ENCODE measurements around the gene FBXW5. TPM values are rescaled to one million over a fixed set of nuclear protein-coding genes. Genes with fewer than 3 reads are reported as not detected.

Gene FBXW5
- total and polyA plus RNA-seq, 2 donors (not counting 3 experiments of a cell fraction or from before 2014, with no cell fraction given) = 97.3 to 151 TPM

DNA sequence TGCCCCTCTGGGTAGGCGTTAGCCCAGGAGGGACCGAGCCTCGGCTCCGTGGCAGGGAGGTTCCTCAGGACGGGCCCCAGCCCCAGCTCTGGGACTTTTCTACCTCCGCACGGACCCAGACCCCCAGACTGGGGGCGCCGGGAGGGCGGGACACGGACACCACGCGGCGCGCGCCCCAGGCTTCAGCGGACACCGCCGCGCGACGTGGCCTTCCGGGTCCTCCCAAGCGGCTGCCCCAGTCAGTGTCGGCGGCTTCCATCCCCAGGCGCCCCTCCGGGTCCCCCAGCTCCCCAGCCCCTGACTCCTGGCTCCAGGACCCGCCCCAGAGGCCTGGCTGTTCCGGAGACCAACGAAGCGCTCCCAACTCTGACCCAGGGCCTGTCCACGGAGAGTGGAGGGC, 41.3 kb upstream of the FBXW5 start:
- FAIRE-seq (no peak), DNase-seq (ENCODE audit: low read depth, low spot score) (no peak)
- no peak overlapping the region for H2AFZ ChIP-seq (ENCODE audit: low read depth, low read length)
- H3K4me1 ChIP-seq (ENCODE audit: control insufficient read depth, extremely low read depth, insufficient read depth, low read length) = peaks cover 4% of the 10 kb centered on the region
- H3K9me3 ChIP-seq (replicated peaks; ENCODE audit: control insufficient read depth, insufficient read depth, low read length) = no peaks in the 10 kb centered on the region
- no peak for TF ChIP-seq POLR2A (IDR thresholded peaks at IDR 0.05; ENCODE audit: low read depth, low read length)
- TF ChIP-seq, protein P1, sequence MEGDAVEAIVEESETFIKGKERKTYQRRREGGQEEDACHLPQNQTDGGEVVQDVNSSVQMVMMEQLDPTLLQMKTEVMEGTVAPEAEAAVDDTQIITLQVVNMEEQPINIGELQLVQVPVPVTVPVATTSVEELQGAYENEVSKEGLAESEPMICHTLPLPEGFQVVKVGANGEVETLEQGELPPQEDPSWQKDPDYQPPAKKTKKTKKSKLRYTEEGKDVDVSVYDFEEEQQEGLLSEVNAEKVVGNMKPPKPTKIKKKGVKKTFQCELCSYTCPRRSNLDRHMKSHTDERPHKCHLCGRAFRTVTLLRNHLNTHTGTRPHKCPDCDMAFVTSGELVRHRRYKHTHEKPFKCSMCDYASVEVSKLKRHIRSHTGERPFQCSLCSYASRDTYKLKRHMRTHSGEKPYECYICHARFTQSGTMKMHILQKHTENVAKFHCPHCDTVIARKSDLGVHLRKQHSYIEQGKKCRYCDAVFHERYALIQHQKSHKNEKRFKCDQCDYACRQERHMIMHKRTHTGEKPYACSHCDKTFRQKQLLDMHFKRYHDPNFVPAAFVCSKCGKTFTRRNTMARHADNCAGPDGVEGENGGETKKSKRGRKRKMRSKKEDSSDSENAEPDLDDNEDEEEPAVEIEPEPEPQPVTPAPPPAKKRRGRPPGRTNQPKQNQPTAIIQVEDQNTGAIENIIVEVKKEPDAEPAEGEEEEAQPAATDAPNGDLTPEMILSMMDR (IDR thresholded peaks at IDR 0.05; ENCODE audit: extremely low read depth in 1 of 2, insufficient read depth in 1 of 2, low read depth in 1 of 2, low read length in 2 of 2) = no peak
- no peak for TF ChIP-seq MAX (IDR thresholded peaks at IDR 0.05; ENCODE audit: insufficient read depth, insufficient read length)
- no peak for TF ChIP-seq FOS (IDR thresholded peaks at IDR 0.05; ENCODE audit: borderline replicate concordance, insufficient read depth, low read length)
- no peak for TF ChIP-seq POLR2AphosphoS5 (IDR thresholded peaks at IDR 0.05; ENCODE audit: insufficient read depth, low read depth, low read length)
- no peak for TF ChIP-seq GATA2 (IDR thresholded peaks at IDR 0.05; ENCODE audit: insufficient read depth, insufficient read length, low read depth, low read length)
- TF ChIP-seq EZH2 (IDR thresholded peaks at IDR 0.05; ENCODE audit: borderline replicate concordance, low read depth, low read length, severe bottlenecking) = no peak
- no peak for TF ChIP-seq JUN (IDR thresholded peaks at IDR 0.05; ENCODE audit: borderline replicate concordance, insufficient read depth, insufficient read length, low read depth)
- TF ChIP-seq MYC (IDR thresholded peaks at IDR 0.05; ENCODE audit: low read depth, low read length) = no peak
- H4K20me1 ChIP-seq (replicated peaks; ENCODE audit: control insufficient read depth, extremely low read depth, insufficient read depth, low read length) = no peaks in the 10 kb centered on the region
- no peak overlapping the region for H3K4me2 ChIP-seq (ENCODE audit: insufficient read depth, low read length)
- no peak overlapping the region for H3K27ac ChIP-seq (ENCODE audit: insufficient read depth, low read depth, low read length)
- H3K79me2 ChIP-seq (ENCODE audit: control insufficient read depth, insufficient read depth, low read length) = no peaks in the 10 kb centered on the region
- intact Hi-C loops (cut with micrococcal nuclease) = no loop called here
- H3K4me3 ChIP-seq (replicated peaks in 1 of 3; ENCODE audit: insufficient read depth in 1 of 3, low read depth in 1 of 3, low read length in 3 of 3) = no peak overlapping the region
- no TSS peak for BruUV-seq (replicated peaks)
- no peaks in the 10 kb centered on the region for H3K36me3 ChIP-seq (ENCODE audit: control insufficient read depth in 2 of 2, extremely low read depth in 1 of 2, insufficient read depth in 2 of 2, low read length in 2 of 2)
- H3K9ac ChIP-seq (replicated peaks; ENCODE audit: extremely low read depth, insufficient read depth, low read length) = no peak overlapping the region
- peaks cover 3 to 10% of the 10 kb centered on the region in 2 experiments for H3K27me3 ChIP-seq (ENCODE audit: control insufficient read depth in 2 of 2, insufficient read depth in 2 of 2, low read length in 2 of 2)
- CTCF ChIA-PET = interaction anchor here (1.3 kb wide), 1 partner anchor 38 kb away, joined by 3 read pairs; no protein-coding TSS in a partner anchor
- no peaks in the 10 kb centered on the region for H3K9me1 ChIP-seq (replicated peaks; ENCODE audit: control insufficient read depth, extremely low read depth, insufficient read depth, low read length)
- POLR2A ChIA-PET = no interaction called here
- dilution Hi-C loops (cut with MboI; ENCODE audit: extremely low pct_ligation_motif_present, low sequenced_read_pairs) = no loop called here

All from endothelial cell of umbilical vein (primary cell).